Adrenal gland (tissue), 19 donors: ENCODE results near the gene MYL12A. TPM values are rescaled to one million over a fixed set of nuclear protein-coding genes. Genes with fewer than 3 reads are reported as not detected.
"Not testable (repeated sequence)": the region's sequence is repeated elsewhere in the genome, so short reads cannot be mapped to it uniquely, and the experiment has no call there.

ENCODE experiments used
- DNase-seq, 7 donors: peaks; one replicate each; pipeline ENCODE4 v3.0.0-alpha.2; 2019 to 2020
- H3K27ac ChIP-seq, 5 donors: fragments of 200-600 bp; sonication (generic) in 4 of 5; 1 replicate in 3 of 5; 2 replicates in 2 of 5; pipeline versions ENCODE4 v1.5.1 to v1.8.0; 2016 to 2020; ENCODE audit warnings: mild to moderate bottlenecking in 1 of 5
- H3K27me3 ChIP-seq: fragments of 200-600 bp; 2 replicates; pipeline ENCODE4 v1.8.0; 2021
- H3K36me3 ChIP-seq, 2 donors: fragments of 200-600 bp; replicated peaks in 1 of 2; 1 replicate in 1 of 2; 2 replicates in 1 of 2; pipeline versions ENCODE4 v1.5.1 to v1.8.0; 2018 to 2022
- H3K4me1 ChIP-seq, 2 donors: fragments of 200-600 bp; replicated peaks in 1 of 2; 1 replicate in 1 of 2; 2 replicates in 1 of 2; pipeline versions ENCODE4 v1.5.1 to v1.8.0; 2018 to 2021
- H3K4me3 ChIP-seq, 4 donors: fragments of 200-600 bp; sonication (generic) in 3 of 4; one replicate each; pipeline ENCODE4 v1.5.1; 2016 to 2018
- H3K9me3 ChIP-seq, 3 donors: fragments of 200-600 bp; sonication (generic) in 1 of 3; replicated peaks in 1 of 3; 1 replicate in 2 of 3; 2 replicates in 1 of 3; pipeline versions ENCODE4 v1.5.1 to v1.8.0; 2016 to 2021
- CTCF ChIP-seq, 6 experiments: fragments of 450-650 bp in 4 of 6; fragments of 200-600 bp in 2 of 6; sonication (generic) in 1 of 6; IDR thresholded peaks; 1 replicate in 5 of 6; 2 replicates in 1 of 6; pipeline versions ENCODE4 v1.5.1 to v1.8.0; 2016 to 2021; ENCODE audit warnings: antibody characterized with exemption in 6 of 6, mild to moderate bottlenecking in 2 of 6, moderate library complexity in 1 of 6
- POLR2A ChIP-seq, 2 donors: fragments of 450-650 bp; IDR thresholded peaks; one replicate each; pipeline ENCODE4 v1.6.1; 2017; ENCODE audit warnings: antibody characterized with exemption in 2 of 2, mild to moderate bottlenecking in 2 of 2, moderate library complexity in 1 of 2
- WGBS, 4 donors: extraction: QIAGEN DNeasy Blood & Tissue Kit in 2 of 4; methylation state at CpG; one replicate each; pipeline versions ENCODE4 v1.1.5 to v1.1.7; 2013 to 2017; 5-methylcytosine and 5-hydroxymethylcytosine counted together
- intact Hi-C, 2 donors: fragments of 100-400 bp; cut with DNase I; formaldehyde crosslinking; loops; one replicate each; pipeline versions ENCODE4 v1.14.1 to v1.15.0; 2022 to 2023
- long read RNA-seq, 10 donors: library from polyadenylated mRNA in 3 of 10; unstranded in 2 of 10; stranded (forward) in 1 of 10; transcript quantifications; one replicate each; pipeline ENCODE4 v2.0.0 and lab custom pipeline, GENCODE V29; 2021 to 2026
- polyA plus RNA-seq, 3 donors: library from polyadenylated mRNA; stranded (reverse); fragments of 200-250 nt in 2 of 3; fragments of 350-450 nt in 1 of 3; fragmentation: Illumina TruSeq in 1 of 3; extraction: RNeasy Lipid Tissue Mini Kit (QIAGEN cat#74804) in 1 of 3; gene quantifications; one replicate each; pipeline ENCODE4 v1.2.3, GENCODE V29; 2013 to 2014
- total RNA-seq, 9 donors: library from RNA; depleted of rRNA in 4 of 9; stranded (reverse); fragments of >200 nt in 4 of 9; fragments of 120-200 nt in 1 of 9; fragmentation: NEBNext Ultra II Directional in 1 of 9; extraction: Animal tissue kit (Norgen Biotek cat#: 25700) in 1 of 9; gene quantifications; one replicate each; pipeline versions ENCODE4 v1.1.0 to v1.2.4, GENCODE V29; 2013 to 2023
- donor health status: healthy with polysubstance abuse.
- donor health status: Bipolar disorder and iron deficiency.
- donor health status: DM: yes; HTN: yes; CAD: no.
- donor health status: DM: no; HTN: no; CAD: no.
- donor health status: DM: no; HTN: no; CAD: no.
- donor health status: DM: yes; HTN: yes; CAD: no.

Gene MYL12A
- total RNA-seq (100 to 1,000 TPM; 191 to 436 (median 253) TPM), polyA plus RNA-seq (100 to 1,000 TPM; 217 to 419 (median 226) TPM)
- long read RNA-seq, donor 1, transcript MYL12A-207 (4 exons, 947 nt), result minor isoform, 5 of 271 reads
- long read RNA-seq, donor 1, transcript MYL12A-201 (4 exons, 1,229 nt), result major isoform, 236 of 271 reads
- long read RNA-seq, donor 1, partial matches to known transcripts, result 26 of 271 reads
- long read RNA-seq, donor 1, other reads (novel, unspliced or antisense), result 0 of 271 reads
- long read RNA-seq, donor 2, transcript MYL12A-207 (4 exons, 947 nt), result minor isoform, 7 of 247 reads
- long read RNA-seq, donor 2, transcript MYL12A-201 (4 exons, 1,229 nt), result major isoform, 126 of 247 reads
- long read RNA-seq, donor 2, partial matches to known transcripts, result 109 of 247 reads
- long read RNA-seq, donor 2, other reads (novel, unspliced or antisense), result 0 of 247 reads
- long read RNA-seq, donor 3, transcript MYL12A-201 (4 exons, 1,229 nt), result major isoform, 171 of 190 reads
- long read RNA-seq, donor 3, partial matches to known transcripts, result 8 of 190 reads
- long read RNA-seq, donor 3, other reads (novel, unspliced or antisense), result 0 of 190 reads
- long read RNA-seq, donor 4, transcript MYL12A-201 (4 exons, 1,229 nt), result major isoform, 215 of 233 reads
- long read RNA-seq, donor 4, transcript MYL12A-207 (4 exons, 947 nt), result minor isoform, 6 of 233 reads
- long read RNA-seq, donor 4, partial matches to known transcripts, result 7 of 233 reads
- long read RNA-seq, donor 4, other reads (novel, unspliced or antisense), result 4 of 233 reads
- long read RNA-seq, donor 5, transcript MYL12A-201 (4 exons, 1,229 nt), result major isoform, 315 of 341 reads
- long read RNA-seq, donor 5, transcript MYL12A-207 (4 exons, 947 nt), result minor isoform, 5 of 341 reads
- long read RNA-seq, donor 5, partial matches to known transcripts, result 16 of 341 reads
- long read RNA-seq, donor 5, other reads (novel, unspliced or antisense), result 2 of 341 reads
- long read RNA-seq, donor 6, transcript MYL12A-201 (4 exons, 1,229 nt), result major isoform, 170 of 200 reads
- long read RNA-seq, donor 6, transcript MYL12A-207 (4 exons, 947 nt), result minor isoform, 8 of 200 reads
- long read RNA-seq, donor 6, partial matches to known transcripts, result 3 of 200 reads
- long read RNA-seq, donor 6, other reads (novel, unspliced or antisense), result 16 of 200 reads
- long read RNA-seq, donor 7, transcript MYL12A-208 (2 exons, 565 nt), result minor isoform, 5 of 101 reads
- long read RNA-seq, donor 7, transcript MYL12A-201 (4 exons, 1,229 nt), result major isoform, 86 of 101 reads
- long read RNA-seq, donor 7, partial matches to known transcripts, result 5 of 101 reads
- long read RNA-seq, donor 7, other reads (novel, unspliced or antisense), result 0 of 101 reads
- long read RNA-seq, donor 8, transcript MYL12A-201 (4 exons, 1,229 nt), result major isoform, 226 of 392 reads
- long read RNA-seq, donor 8, transcript MYL12A-207 (4 exons, 947 nt), result minor isoform, 5 of 392 reads
- long read RNA-seq, donor 8, partial matches to known transcripts, result 152 of 392 reads
- long read RNA-seq, donor 8, other reads (novel, unspliced or antisense), result 5 of 392 reads
- long read RNA-seq, donor 9, transcript MYL12A-201 (4 exons, 1,229 nt), result major isoform, 142 of 320 reads
- long read RNA-seq, donor 9, partial matches to known transcripts, result 172 of 320 reads
- long read RNA-seq, donor 9, other reads (novel, unspliced or antisense), result 0 of 320 reads
- long read RNA-seq, donor 10, transcript MYL12A-201 (4 exons, 1,229 nt), result major isoform, 73 of 84 reads
- long read RNA-seq, donor 10, partial matches to known transcripts, result 7 of 84 reads
- long read RNA-seq, donor 10, other reads (novel, unspliced or antisense), result 0 of 84 reads

- Histone ChIP-seq H3K27ac (peak within 1 kb of the TSS; percentile 69 to 100 (median 97)), H3K4me3 (peak within 1 kb of the TSS; percentile 54 to 93 (median 74)), H3K9me3 (no peaks in the 10 kb centered on the region), H3K4me1 (peaks cover 20 to 48% of the 10 kb centered on the region in 2 donors), H3K36me3 (no peaks in the 10 kb centered on the region), H3K27me3 (no peaks in the 10 kb centered on the region)
- 0 to 1% (median 0%) methylated on average over 18 to 65 of the region's 65 CpGs for WGBS, 4 donors
- intact Hi-C loops, result loop anchor here (5.0 to 10.0 kb wide), 2 partner anchors 313 to 315 kb away; no protein-coding TSS in a partner anchor
- TF ChIP-seq CTCF (IDR thresholded peaks at IDR 0.05) (peak in 1 of 6 experiments; percentile 3), POLR2A (IDR thresholded peaks at IDR 0.05) (peak; percentile 93 to 96)
- peak; percentile 97 to 99 (median 99) for DNase-seq
Observed at GRCh38 chr18:3247240-3248061, at the start of gene MYL12A. MYL12A (plus strand) TSS chr18:3247801; CDS start chr18:3253248, 5,447 bp downstream.

GRCh38 chr18:3198260-3198860 is 49.2 kb upstream of the MYL12A start:
- intact Hi-C loops, H3K36me3 ChIP-seq, H3K4me1 ChIP-seq, H3K4me3 ChIP-seq, H3K27me3 ChIP-seq, H3K27ac ChIP-seq, H3K9me3 ChIP-seq, DNase-seq: not testable (repeated sequence)
- WGBS, 4 donors, result 84 to 94% (median 92%) methylated on average over 10 to 11 of the region's 11 CpGs

GRCh38 chr18:3199942-3200645 is 47.5 kb upstream of the MYL12A start:
- Histone ChIP-seq H3K27me3 (no peaks in the 10 kb centered on the region), H3K4me3 (no peak overlapping the region), H3K4me1 (no peaks in the 10 kb centered on the region), H3K9me3 (peaks cover 0 to 16% (median 0%) of the 10 kb centered on the region in 3 donors), H3K27ac (no peak overlapping the region), H3K36me3 (no peaks in the 10 kb centered on the region)
- WGBS, 4 donors, result 66 to 78% (median 75%) methylated on average over 2 of the region's 2 CpGs
- intact Hi-C loops, result no loop called here
- DNase-seq, result no peak
- no peak for TF ChIP-seq POLR2A (IDR thresholded peaks at IDR 0.05)
- TF ChIP-seq CTCF (IDR thresholded peaks at IDR 0.05), result no peak
